ENCODE data around the gene SDS.

SDS gene

GRCh38 chr12:113403435-113404415 is at the start of gene SDS:
Gene SDS (minus strand): TSS chr12:113403887. CDS start chr12:113399708, 4,179 bp downstream.
- DNase-seq (ENCODE audit: low spot score): no peak

GRCh38 chr12:113453330-113453729 is 49.6 kb upstream of the SDS start:
- DNase-seq (ENCODE audit: low spot score): no peak

- no peak for DNase-seq (ENCODE audit: low spot score)
These were observed 48.8 kb upstream of the SDS start for GRCh38 chr12:113452458-113452857.

- DNase-seq (ENCODE audit: low spot score): no peak
These were observed 46.2 kb upstream of the SDS start for GRCh38 chr12:113449839-113450238.

GRCh38 chr12:113449299-113449698 is 45.6 kb upstream of the SDS start:
- no peak for DNase-seq (ENCODE audit: low spot score)

GRCh38 chr12:113448873-113449272 is 45.2 kb upstream of the SDS start:
- no peak for DNase-seq (ENCODE audit: low spot score)

- DNase-seq (ENCODE audit: low spot score): no peak
These were observed 42.0 kb upstream of the SDS start for GRCh38 chr12:113445544-113446171.

- no peak for DNase-seq (ENCODE audit: low spot score)
These were observed 39.4 kb upstream of the SDS start for GRCh38 chr12:113443030-113443539.

GRCh38 chr12:113440947-113441782 is 37.5 kb upstream of the SDS start:
- DNase-seq (ENCODE audit: low spot score): no peak

- no peak for DNase-seq (ENCODE audit: low spot score)
These were observed 36.6 kb upstream of the SDS start for GRCh38 chr12:113440336-113440735.

GRCh38 chr12:113439606-113440030 is 35.9 kb upstream of the SDS start:
- DNase-seq (ENCODE audit: low spot score): peak; percentile 51

GRCh38 chr12:113439301-113439597 is 35.6 kb upstream of the SDS start:
- no peak for DNase-seq (ENCODE audit: low spot score)

- DNase-seq (ENCODE audit: low spot score): no peak
These were observed 35.0 kb upstream of the SDS start for GRCh38 chr12:113438523-113439300.

GRCh38 chr12:113437729-113438100 is 34.0 kb upstream of the SDS start:
- no peak for DNase-seq (ENCODE audit: low spot score)

GRCh38 chr12:113436993-113437728 is 33.5 kb upstream of the SDS start:
- DNase-seq (ENCODE audit: low spot score): no peak

- DNase-seq (ENCODE audit: low spot score): no peak
These were observed 32.9 kb upstream of the SDS start for GRCh38 chr12:113436586-113436985.

GRCh38 chr12:113435367-113435766 is 31.7 kb upstream of the SDS start:
- no peak for DNase-seq (ENCODE audit: low spot score)

GRCh38 chr12:113432986-113433385 is 29.3 kb upstream of the SDS start:
- DNase-seq (ENCODE audit: low spot score): no peak

GRCh38 chr12:113428482-113428881 is 24.8 kb upstream of the SDS start:
- no peak for DNase-seq (ENCODE audit: low spot score)

- DNase-seq (ENCODE audit: low spot score): no peak
These were observed 24.2 kb upstream of the SDS start for GRCh38 chr12:113427882-113428281.

GRCh38 chr12:113425960-113426453 is 22.3 kb upstream of the SDS start:
- no peak for DNase-seq (ENCODE audit: low spot score)

Data from AG08395 (cell line).